ENCODE measurements around the gene TXLNG. TPM values are rescaled to one million over a fixed set of nuclear protein-coding genes. Genes with fewer than 3 reads are reported as not detected.
A peak's percentile ranks its signal among the peaks of the same experiment; 100 is the strongest.

TXLNG gene
- total and polyA plus RNA-seq, 2 donors (not counting 1 experiment from before 2014, with no cell fraction given): 9.0 to 18.0 TPM

DNA sequence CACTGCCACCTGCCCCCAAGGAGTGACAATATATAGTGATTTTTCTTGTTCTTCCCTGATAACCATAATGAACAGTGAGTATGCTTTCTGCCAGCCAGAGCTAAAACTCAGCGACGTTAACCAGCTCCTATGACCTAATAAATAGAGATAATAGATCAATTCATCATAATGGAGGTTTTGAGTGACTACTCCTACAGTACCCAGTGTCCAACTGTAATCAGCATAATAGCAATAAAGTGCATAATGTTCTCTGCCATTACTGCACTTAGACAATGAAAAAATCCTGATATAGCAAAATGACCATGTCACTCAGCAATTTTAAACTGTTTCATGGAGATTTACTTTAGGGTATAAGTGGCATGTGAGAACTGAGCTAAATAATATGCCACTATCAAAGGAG, 20.7 kb upstream of the TXLNG start:
- no peaks in the 10 kb centered on the region for H3K9me3 ChIP-seq (ENCODE audit: control insufficient read depth, insufficient read depth, low read depth, low read length)
- no peaks in the 10 kb centered on the region for H3K4me1 ChIP-seq (ENCODE audit: control insufficient read depth, extremely low read depth, insufficient read depth, low read length)
- no peak overlapping the region for H3K27ac ChIP-seq (ENCODE audit: insufficient read depth, low read length)
- no peaks in the 10 kb centered on the region for H3K36me3 ChIP-seq (ENCODE audit: control insufficient read depth, insufficient read depth, low read length)
- no peak overlapping the region for H3K4me3 ChIP-seq (replicated peaks in 1 of 4; ENCODE audit: control extremely low read depth in 1 of 4, insufficient read depth in 1 of 4, low read depth in 3 of 4, low read length in 4 of 4)
- H3K27me3 ChIP-seq (ENCODE audit: control insufficient read depth, insufficient read depth, low read length): no peaks in the 10 kb centered on the region
- no peak for TF ChIP-seq EZH2 (IDR thresholded peaks at IDR 0.05; ENCODE audit: low read length, missing control alignments)
- TF ChIP-seq, protein P1, sequence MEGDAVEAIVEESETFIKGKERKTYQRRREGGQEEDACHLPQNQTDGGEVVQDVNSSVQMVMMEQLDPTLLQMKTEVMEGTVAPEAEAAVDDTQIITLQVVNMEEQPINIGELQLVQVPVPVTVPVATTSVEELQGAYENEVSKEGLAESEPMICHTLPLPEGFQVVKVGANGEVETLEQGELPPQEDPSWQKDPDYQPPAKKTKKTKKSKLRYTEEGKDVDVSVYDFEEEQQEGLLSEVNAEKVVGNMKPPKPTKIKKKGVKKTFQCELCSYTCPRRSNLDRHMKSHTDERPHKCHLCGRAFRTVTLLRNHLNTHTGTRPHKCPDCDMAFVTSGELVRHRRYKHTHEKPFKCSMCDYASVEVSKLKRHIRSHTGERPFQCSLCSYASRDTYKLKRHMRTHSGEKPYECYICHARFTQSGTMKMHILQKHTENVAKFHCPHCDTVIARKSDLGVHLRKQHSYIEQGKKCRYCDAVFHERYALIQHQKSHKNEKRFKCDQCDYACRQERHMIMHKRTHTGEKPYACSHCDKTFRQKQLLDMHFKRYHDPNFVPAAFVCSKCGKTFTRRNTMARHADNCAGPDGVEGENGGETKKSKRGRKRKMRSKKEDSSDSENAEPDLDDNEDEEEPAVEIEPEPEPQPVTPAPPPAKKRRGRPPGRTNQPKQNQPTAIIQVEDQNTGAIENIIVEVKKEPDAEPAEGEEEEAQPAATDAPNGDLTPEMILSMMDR (conservative IDR thresholded peaks at IDR 0.05 in 1 of 2, IDR thresholded peaks at IDR 0.05 in 1 of 2; ENCODE audit: low read depth in 1 of 2, low read length in 2 of 2): no peak
- no peak overlapping the region for H2AFZ ChIP-seq (ENCODE audit: low read length)
- no peak overlapping the region for H3K4me2 ChIP-seq (ENCODE audit: extremely low read depth, insufficient read depth, low read length)
- H3K9ac ChIP-seq (ENCODE audit: insufficient read depth, low read length): no peak overlapping the region
- H3K79me2 ChIP-seq (ENCODE audit: control insufficient read depth, insufficient read depth, low read length): no peaks in the 10 kb centered on the region
- DNase-seq (ENCODE audit: low read depth in 2 of 2): no peak
- H4K20me1 ChIP-seq (ENCODE audit: control insufficient read depth, extremely low read depth, insufficient read depth, low read length): no peaks in the 10 kb centered on the region

DNA sequence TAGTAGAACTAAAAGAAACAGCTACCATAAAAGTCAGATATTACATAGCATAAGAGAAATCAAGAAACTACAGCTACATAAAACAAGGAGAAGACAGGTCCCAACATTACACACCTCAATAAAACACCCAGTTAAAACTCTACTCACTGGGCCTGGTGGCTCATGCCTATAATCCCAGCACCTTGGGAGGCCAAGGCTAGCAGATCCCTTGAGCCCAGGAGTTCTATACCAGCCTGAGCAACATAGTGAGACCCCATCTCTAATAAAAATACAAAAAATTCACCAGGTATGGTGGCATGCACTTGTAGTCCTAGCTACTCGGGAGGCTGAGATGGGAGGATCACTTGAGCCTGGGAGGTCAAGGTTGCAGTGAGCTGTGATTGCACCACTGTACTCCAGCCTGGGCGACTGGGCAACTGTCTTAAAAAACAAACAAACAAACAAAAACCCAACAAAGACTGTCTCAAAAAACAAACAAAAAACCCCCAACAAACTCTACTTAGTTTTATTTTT, 15.2 kb upstream of the TXLNG start:
- no peaks in the 10 kb centered on the region for H4K20me1 ChIP-seq (ENCODE audit: control insufficient read depth, extremely low read depth, insufficient read depth, low read length)
- no peak overlapping the region for H3K9ac ChIP-seq (ENCODE audit: insufficient read depth, low read length)
- H3K79me2 ChIP-seq (ENCODE audit: control insufficient read depth, insufficient read depth, low read length): no peaks in the 10 kb centered on the region
- no peak for DNase-seq (ENCODE audit: low read depth in 2 of 2)
- no peaks in the 10 kb centered on the region for H3K27me3 ChIP-seq (ENCODE audit: control insufficient read depth, insufficient read depth, low read length)
- no peak overlapping the region for H3K27ac ChIP-seq (ENCODE audit: insufficient read depth, low read length)
- H3K36me3 ChIP-seq (ENCODE audit: control insufficient read depth, insufficient read depth, low read length): no peaks in the 10 kb centered on the region
- no peaks in the 10 kb centered on the region for H3K4me1 ChIP-seq (ENCODE audit: control insufficient read depth, extremely low read depth, insufficient read depth, low read length)
- no peak overlapping the region for H2AFZ ChIP-seq (ENCODE audit: low read length)
- TF ChIP-seq EZH2 (IDR thresholded peaks at IDR 0.05; ENCODE audit: low read length, missing control alignments): no peak
- TF ChIP-seq, protein P1 (conservative IDR thresholded peaks at IDR 0.05 in 1 of 2, IDR thresholded peaks at IDR 0.05 in 1 of 2; ENCODE audit: low read depth in 1 of 2, low read length in 2 of 2): no peak
- H3K4me3 ChIP-seq (replicated peaks in 1 of 4; ENCODE audit: control extremely low read depth in 1 of 4, insufficient read depth in 1 of 4, low read depth in 3 of 4, low read length in 4 of 4): no peak overlapping the region
- H3K9me3 ChIP-seq (ENCODE audit: control insufficient read depth, insufficient read depth, low read depth, low read length): no peaks in the 10 kb centered on the region
- H3K4me2 ChIP-seq (ENCODE audit: extremely low read depth, insufficient read depth, low read length): no peak overlapping the region

DNA sequence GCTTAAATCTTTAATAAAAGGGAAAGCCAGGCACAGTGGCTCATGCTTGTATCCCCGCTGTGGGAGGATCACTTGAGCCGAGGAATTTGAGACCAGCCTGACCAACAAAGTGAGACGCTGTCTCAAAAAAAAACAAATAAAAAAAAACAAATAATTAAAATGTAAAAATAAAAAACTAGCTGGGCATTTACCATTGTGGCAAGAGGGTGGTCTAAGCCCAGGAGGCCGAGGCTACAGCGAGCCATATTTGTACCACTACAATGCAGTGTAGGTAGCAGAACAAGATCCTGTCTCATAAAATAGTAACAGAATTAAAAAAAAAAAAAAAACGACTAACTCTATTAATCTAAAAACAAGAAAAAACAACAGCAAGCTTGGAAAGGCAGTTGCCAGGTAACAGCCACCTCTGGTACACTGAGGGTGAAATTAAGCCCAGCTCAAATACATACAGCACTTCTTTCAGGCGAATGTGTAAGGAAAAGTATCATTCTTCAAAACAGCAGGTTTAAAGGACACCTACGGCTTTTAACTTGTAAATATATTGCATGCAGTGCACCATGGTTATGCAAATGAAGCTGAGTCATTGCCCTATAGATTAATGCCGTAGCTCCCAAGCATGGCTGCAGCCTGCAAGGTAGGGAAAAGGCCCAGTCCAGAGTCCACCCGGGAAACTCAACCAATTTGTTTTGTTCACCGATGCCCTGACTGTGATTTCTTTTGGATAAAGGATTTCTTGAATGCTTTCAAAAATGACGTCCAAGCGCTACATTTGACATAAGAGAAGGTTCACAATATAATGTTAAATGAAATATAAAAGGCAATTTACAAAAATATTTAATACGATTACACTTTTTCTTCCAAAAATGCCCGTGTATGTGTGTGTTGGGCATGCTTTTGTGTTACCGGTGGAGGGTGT, 14.5 kb upstream of the TXLNG start:
- DNase-seq (ENCODE audit: low read depth in 2 of 2): peak; percentile 79 to 86
- Histone ChIP-seq H3K27ac (ENCODE audit: insufficient read depth, low read length) (no peak overlapping the region), H4K20me1 (ENCODE audit: control insufficient read depth, extremely low read depth, insufficient read depth, low read length) (no peaks in the 10 kb centered on the region), H3K4me3 (replicated peaks in 1 of 4; ENCODE audit: control extremely low read depth in 1 of 4, insufficient read depth in 1 of 4, low read depth in 3 of 4, low read length in 4 of 4) (no peak overlapping the region), H2AFZ (ENCODE audit: low read length) (no peak overlapping the region), H3K9me3 (ENCODE audit: control insufficient read depth, insufficient read depth, low read depth, low read length) (no peaks in the 10 kb centered on the region), H3K4me1 (ENCODE audit: control insufficient read depth, extremely low read depth, insufficient read depth, low read length) (no peaks in the 10 kb centered on the region), H3K79me2 (ENCODE audit: control insufficient read depth, insufficient read depth, low read length) (no peaks in the 10 kb centered on the region), H3K4me2 (ENCODE audit: extremely low read depth, insufficient read depth, low read length) (no peak overlapping the region), H3K9ac (ENCODE audit: insufficient read depth, low read length) (no peak overlapping the region), H3K27me3 (ENCODE audit: control insufficient read depth, insufficient read depth, low read length) (no peaks in the 10 kb centered on the region), H3K36me3 (ENCODE audit: control insufficient read depth, insufficient read depth, low read length) (no peaks in the 10 kb centered on the region)
- TF ChIP-seq, protein P1 (conservative IDR thresholded peaks at IDR 0.05 in 1 of 2, IDR thresholded peaks at IDR 0.05 in 1 of 2; ENCODE audit: low read depth in 1 of 2, low read length in 2 of 2): no peak
- TF ChIP-seq EZH2 (IDR thresholded peaks at IDR 0.05; ENCODE audit: low read length, missing control alignments): no peak

All from fibroblast of lung (primary cell).